Activated CD8-positive, alpha-beta memory T cell treated with anti-CD3 and anti-CD28 coated beads, Interleukin-2, amount 10 ng/mL, durations not matched to agents 7 days and 5 days (primary cell): ENCODE data around the gene STOML1. TPM values are rescaled to one million over a fixed set of nuclear protein-coding genes. Genes with fewer than 3 reads are reported as not detected.

Experiments
- ATAC-seq: fragments of 150-1000 bp; cut with Tn5 transposase; one replicate; pipeline ENCODE4 v1.10.0; 2021; ENCODE audit warnings: moderate library complexity
- CTCF ChIA-PET: fragments of 350-600 bp; sonication (Branson Sonifier 250); formaldehyde crosslinking; loops from one replicate; lab custom pipeline; 2021; ENCODE audit warnings: antibody characterized with exemption; lab: Charles Lee
- DNase-seq: peaks from one replicate; pipeline ENCODE4 v3.0.0-alpha.2; 2020
- H3K27ac Mint-ChIP-seq: one replicate; pipeline ENCODE4 v1.8.0; 2021; ENCODE audit warnings: mild to moderate bottlenecking, mixed read lengths
- H3K27me3 Mint-ChIP-seq: one replicate; pipeline ENCODE4 v1.8.0; 2021; ENCODE audit warnings: mixed read lengths
- H3K36me3 Mint-ChIP-seq: one replicate; pipeline ENCODE4 v1.8.0; 2021; ENCODE audit warnings: mild to moderate bottlenecking, mixed read lengths
- H3K4me1 Mint-ChIP-seq: one replicate; pipeline ENCODE4 v1.8.0; 2021; ENCODE audit warnings: mixed read lengths
- H3K4me3 Mint-ChIP-seq: one replicate; pipeline ENCODE4 v1.8.0; 2021; ENCODE audit warnings: mild to moderate bottlenecking, moderate library complexity, mixed read lengths
- H3K9me3 Mint-ChIP-seq: one replicate; pipeline ENCODE4 v1.8.0; 2022; ENCODE audit warnings: low read depth, mixed read lengths
- total RNA-seq, 2 experiments: library from RNA; stranded (reverse); gene quantifications; one replicate each; pipeline ENCODE4 v1.2.3, GENCODE V29; 2021

Gene STOML1
- total RNA-seq, 2 experiments from 2014 or later = 7.9 to 8.6 TPM

DNA sequence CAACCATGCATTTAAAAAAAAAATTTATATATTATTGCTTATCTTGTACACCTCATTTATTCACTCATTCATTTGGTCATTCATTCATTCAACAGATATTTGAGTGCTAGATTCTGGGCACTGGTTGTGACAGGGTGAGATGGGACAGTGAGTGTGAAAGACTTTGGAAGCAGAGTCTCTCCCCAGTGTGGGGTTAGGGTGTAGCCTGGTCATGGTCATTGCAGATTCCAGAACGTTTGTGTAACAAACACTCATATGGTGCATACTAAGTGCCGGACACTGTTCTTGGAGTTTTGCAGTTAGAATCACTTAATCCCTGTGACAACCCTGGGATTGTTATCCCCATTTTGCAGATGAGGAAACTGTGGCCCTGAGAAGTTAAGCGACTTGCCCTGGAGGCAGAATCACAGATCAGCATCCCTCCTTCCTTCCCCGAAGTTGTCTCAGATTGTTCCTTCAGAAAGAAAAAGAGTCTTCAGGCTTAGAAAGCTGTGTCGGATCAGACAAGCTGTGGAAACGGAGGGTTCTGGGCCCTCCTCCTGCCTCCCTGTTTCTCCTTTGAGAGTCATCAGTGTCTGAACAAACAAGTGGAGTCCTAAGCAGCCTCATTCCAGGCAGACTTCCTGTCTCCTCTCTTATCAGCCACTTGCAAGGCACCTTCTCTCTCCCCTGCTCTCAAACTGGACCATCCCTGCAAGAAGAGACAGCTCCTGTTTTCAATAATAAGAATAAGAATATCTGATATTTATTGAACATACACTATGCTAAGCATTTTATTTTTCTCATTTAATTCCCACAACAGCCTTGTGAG, 59.5 kb downstream of the STOML1 start:
- Mint-ChIP-seq H3K4me3 (no peak overlapping the region), H3K9me3 (no peaks in the 10 kb centered on the region), H3K4me1 (peaks cover 43% of the 10 kb centered on the region), H3K36me3 (no peaks in the 10 kb centered on the region), H3K27ac (no peak overlapping the region), H3K27me3 (no peaks in the 10 kb centered on the region)
- CTCF ChIA-PET = interaction anchor here (1.0 to 2.2 kb wide), 5 partner anchors 16 to 59 kb away, joined by 3 to 7 read pairs (median 3); no protein-coding TSS in a partner anchor
- ATAC-seq (no peak), DNase-seq (no peak)

DNA sequence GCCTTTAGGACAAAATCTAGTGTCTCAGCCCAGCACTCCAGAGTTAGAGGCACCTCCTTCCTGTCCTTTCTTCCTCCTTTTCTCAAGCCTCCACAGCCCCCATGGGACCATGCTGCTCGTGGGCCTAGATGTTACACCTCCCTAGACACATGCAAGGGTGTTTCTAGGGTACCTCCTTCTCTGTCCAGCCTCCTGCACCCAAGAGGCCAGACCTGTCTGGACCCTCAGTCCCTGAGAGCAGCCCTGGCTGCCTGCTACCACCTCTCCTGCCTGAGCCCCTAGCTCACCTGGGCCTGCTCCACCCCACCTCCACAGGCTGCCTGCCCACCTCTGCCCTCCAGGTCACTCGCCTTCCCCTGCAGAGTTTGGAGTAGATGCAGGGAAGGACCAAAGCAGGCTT, 60.7 kb downstream of the STOML1 start:
- CTCF ChIA-PET = interaction anchor here (1.0 to 2.2 kb wide), 9 partner anchors 17 to 58 kb away, joined by 3 to 7 read pairs (median 4); no protein-coding TSS in a partner anchor
- no peak for ATAC-seq
- Mint-ChIP-seq H3K9me3 (no peaks in the 10 kb centered on the region), H3K27ac (peak overlapping the region; percentile 8), H3K4me3 (no peak overlapping the region), H3K36me3 (no peaks in the 10 kb centered on the region), H3K27me3 (no peaks in the 10 kb centered on the region), H3K4me1 (peaks cover 43% of the 10 kb centered on the region)
- DNase-seq = no peak

DNA sequence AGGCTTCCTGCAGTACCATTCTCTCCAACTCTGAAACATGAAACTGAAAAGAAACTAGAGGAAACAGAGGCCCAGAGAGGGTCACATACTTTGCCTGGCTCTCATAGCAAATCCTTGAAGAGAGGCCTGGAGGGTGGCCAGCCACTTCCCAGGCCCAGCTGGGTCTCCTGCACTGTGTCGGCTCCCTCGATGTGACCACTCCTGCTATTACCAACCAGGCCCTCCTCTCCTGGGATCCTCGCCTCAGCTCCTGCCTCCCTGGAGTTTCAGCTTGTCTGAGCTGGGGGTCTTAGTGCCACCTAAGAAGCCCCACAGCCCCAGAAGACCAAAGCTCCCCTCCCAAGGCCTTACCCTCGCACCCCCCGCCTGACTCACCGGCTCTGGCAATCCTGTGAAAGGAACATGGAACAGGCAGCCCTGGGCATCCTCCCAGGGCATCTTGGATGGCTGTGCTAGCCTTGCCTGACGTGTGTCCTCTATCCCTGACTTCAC, 61.3 kb downstream of the STOML1 start:
- Mint-ChIP-seq H3K4me3 (no peak overlapping the region), H3K9me3 (no peaks in the 10 kb centered on the region), H3K27ac (peak overlapping the region; percentile 63), H3K4me1 (peaks cover 45% of the 10 kb centered on the region), H3K27me3 (no peaks in the 10 kb centered on the region), H3K36me3 (no peaks in the 10 kb centered on the region)
- CTCF ChIA-PET = interaction anchor here (1.0 to 2.2 kb wide), 6 partner anchors 17 to 57 kb away, joined by 3 to 7 read pairs (median 4); no protein-coding TSS in a partner anchor
- DNase-seq (no peak), ATAC-seq (no peak)

DNA sequence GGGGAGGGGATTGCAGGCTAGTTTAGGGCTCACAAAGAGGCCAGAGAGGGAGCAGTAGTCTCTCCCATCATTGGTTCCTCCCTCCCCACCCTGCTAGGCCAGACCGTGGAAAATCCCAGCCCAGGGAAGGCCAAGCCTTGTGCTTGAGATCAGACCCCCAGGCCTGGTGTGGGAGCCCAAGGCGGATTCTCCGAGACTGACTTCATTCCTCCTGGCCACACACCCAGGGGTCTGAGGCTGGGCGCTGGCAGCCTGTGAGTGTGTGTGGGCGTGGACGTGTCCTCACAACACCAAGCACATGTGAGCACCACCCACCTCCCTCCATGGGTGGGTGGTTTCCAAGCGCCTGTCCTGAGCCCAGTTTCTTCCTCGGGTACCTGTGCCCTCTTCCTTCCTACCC, 61.7 kb downstream of the STOML1 start:
- H3K36me3 Mint-ChIP-seq = no peaks in the 10 kb centered on the region
- no peaks in the 10 kb centered on the region for H3K27me3 Mint-ChIP-seq
- DNase-seq = no peak
- peaks cover 49% of the 10 kb centered on the region for H3K4me1 Mint-ChIP-seq
- peak overlapping the region; percentile 84 for H3K27ac Mint-ChIP-seq
- no peak overlapping the region for H3K4me3 Mint-ChIP-seq
- no peak for ATAC-seq
- CTCF ChIA-PET = interaction anchor here (1.1 to 4.2 kb wide), 4 partner anchors 8 to 56 kb away, joined by 4 to 64 read pairs (median 26); no protein-coding TSS in a partner anchor
- H3K9me3 Mint-ChIP-seq = no peaks in the 10 kb centered on the region

DNA sequence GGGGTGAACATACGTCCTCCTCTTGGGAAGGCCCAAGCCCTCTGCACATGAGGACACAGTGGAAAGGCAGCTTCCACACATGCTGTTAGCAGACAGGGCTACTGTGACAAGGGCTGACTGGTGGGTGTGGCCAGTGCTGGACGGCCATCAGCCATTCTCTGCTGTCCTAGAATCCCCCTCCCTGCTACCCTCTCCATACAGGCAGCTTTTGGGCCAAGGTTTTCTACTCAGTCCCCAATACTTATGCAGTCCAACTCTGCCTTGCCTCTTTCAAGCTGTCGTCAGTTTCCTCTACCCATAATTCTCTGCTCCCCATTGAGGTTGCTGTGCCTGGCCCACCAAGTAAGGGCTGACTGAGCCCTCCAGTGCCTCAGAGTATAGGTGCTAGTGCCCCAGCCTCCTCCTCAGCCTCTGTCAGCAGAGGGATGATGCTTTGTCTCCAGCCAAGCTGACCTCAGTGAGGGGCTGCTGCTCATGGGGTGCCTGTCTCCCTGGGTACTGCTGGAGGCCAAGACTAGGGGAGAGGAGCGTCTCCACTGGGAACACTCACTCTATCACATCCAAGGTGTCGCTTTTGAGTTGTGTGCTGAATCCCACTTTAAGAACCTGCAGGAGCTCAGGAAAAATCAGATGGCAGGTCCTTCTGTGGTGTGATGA, 63.0 kb downstream of the STOML1 start:
- peak overlapping the region; percentile 59 for H3K4me3 Mint-ChIP-seq
- CTCF ChIA-PET = interaction anchor here (0.8 to 4.8 kb wide), 16 partner anchors 9 to 124 kb away, joined by 3 to 118 read pairs (median 6); partner anchors contain the start of gene TBC1D21
- no peaks in the 10 kb centered on the region for H3K9me3 Mint-ChIP-seq
- DNase-seq (peak; percentile 63), ATAC-seq (no peak)
- peak overlapping the region; percentile 84 for H3K27ac Mint-ChIP-seq
- no peaks in the 10 kb centered on the region for H3K27me3 Mint-ChIP-seq
- peaks cover 57% of the 10 kb centered on the region for H3K4me1 Mint-ChIP-seq
- H3K36me3 Mint-ChIP-seq = no peaks in the 10 kb centered on the region

Other genes starting within 250 kb of the STOML1 start
- gene INSYN1, start 238.9 kb downstream of the STOML1 start, total RNA-seq = not detected
- not detected for gene TBC1D21, start 118.7 kb downstream of the STOML1 start, total RNA-seq
- 1 to 10 TPM; 1.8 to 8.6 TPM for gene LOXL1, start 65.8 kb downstream of the STOML1 start, total RNA-seq
- gene PML, start 2.4 kb upstream of the STOML1 start, total RNA-seq = 100 to 1,000 TPM; 104 to 152 TPM
- not detected for gene GOLGA6A, start 90.3 kb upstream of the STOML1 start, total RNA-seq
- gene ISLR2, start 138.3 kb upstream of the STOML1 start, total RNA-seq = under 1 TPM; 0.14 to 0.20 TPM
- not detected for gene ISLR, start 181.4 kb upstream of the STOML1 start, total RNA-seq
- 1 to 10 TPM in 1 of 2 experiments, not detected in 1; 1.3 TPM for gene STRA6, start 210.5 kb upstream of the STOML1 start, total RNA-seq
- gene CCDC33, start 244.0 kb upstream of the STOML1 start, total RNA-seq = not detected